Activated naive CD4-positive, alpha-beta T cell treated with anti-CD3 and anti-CD28 coated beads for 36 hours (primary cell): ENCODE measurements around the gene AFAP1. TPM values are rescaled to one million over a fixed set of nuclear protein-coding genes. Genes with fewer than 3 reads are reported as not detected.

Experiments used
- CTCF ChIA-PET: fragments of 350-600 bp; sonication (Branson Sonifier 250); formaldehyde crosslinking; loops from one replicate; lab custom pipeline; 2021; ENCODE audit warnings: antibody characterized with exemption; lab: Charles Lee
- DNase-seq: peaks from one replicate; pipeline ENCODE4 v3.0.0-alpha.2; 2020
- H3K27ac Mint-ChIP-seq: one replicate; pipeline ENCODE4 v1.8.0; 2021; ENCODE audit warnings: mild to moderate bottlenecking, mixed read lengths
- H3K27me3 Mint-ChIP-seq: one replicate; pipeline ENCODE4 v1.8.0; 2021; ENCODE audit warnings: low read depth, mixed read lengths
- H3K36me3 Mint-ChIP-seq: one replicate; pipeline ENCODE4 v1.8.0; 2021; ENCODE audit warnings: low read depth, mixed read lengths
- H3K4me1 Mint-ChIP-seq: one replicate; pipeline ENCODE4 v1.8.0; 2021; ENCODE audit warnings: low read depth, mixed read lengths
- H3K4me3 Mint-ChIP-seq: one replicate; pipeline ENCODE4 v1.8.0; 2021; ENCODE audit warnings: mild to moderate bottlenecking, moderate library complexity, mixed read lengths
- H3K9me3 Mint-ChIP-seq: one replicate; pipeline ENCODE4 v1.8.0; 2021; ENCODE audit warnings: mixed read lengths
- intact Hi-C: fragments of 100-400 bp; cut with micrococcal nuclease; formaldehyde crosslinking; loops from one replicate; pipeline ENCODE4 v1.15.1; 2023
- total RNA-seq, 2 experiments: library from RNA; stranded (reverse); gene quantifications; one replicate each; pipeline ENCODE4 v1.2.3, GENCODE V29; 2021

AFAP1 gene
- total RNA-seq, 2 experiments from 2014 or later: 26.7 to 28.8 TPM

DNA sequence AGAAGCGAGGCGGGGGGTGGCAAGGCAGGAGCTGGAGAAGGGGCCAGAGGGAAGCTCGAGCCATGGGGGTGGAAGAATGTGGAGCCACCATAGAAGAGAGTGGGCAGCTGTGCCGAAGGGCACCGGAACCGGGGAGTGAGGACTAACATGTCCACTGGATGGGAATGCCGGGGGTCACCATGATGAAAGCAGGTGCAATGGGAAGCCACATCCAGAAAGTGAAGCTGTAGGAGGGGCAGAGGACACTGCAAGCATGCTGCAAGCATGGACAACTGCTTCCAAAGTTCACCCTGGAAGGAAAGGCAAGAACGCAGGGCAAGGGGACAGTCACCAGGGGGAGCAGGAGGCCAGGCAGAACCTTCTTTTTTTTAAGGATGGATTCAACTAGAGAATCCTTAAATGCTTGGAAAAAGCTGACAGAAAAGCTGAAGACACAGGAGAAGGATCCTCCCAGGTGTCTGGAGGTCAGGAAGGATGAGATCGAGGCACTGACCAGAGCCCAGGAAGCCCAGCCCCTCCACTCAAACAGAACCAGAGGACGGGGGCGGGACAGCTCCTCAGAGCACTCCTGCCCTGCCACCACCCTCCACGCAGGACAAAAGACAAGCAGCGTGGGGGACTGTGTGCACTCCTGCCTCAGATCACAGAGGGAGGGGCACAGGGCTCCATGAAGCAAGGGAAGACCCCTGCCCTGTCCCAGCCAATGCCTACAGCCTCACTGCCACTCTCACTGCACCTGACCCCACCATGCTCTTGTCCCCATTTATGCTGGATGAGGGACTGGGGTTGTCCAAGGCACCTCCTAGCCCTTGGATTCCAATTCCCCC, 169.2 kb downstream of the AFAP1 start:
- intact Hi-C loops: loop anchor here (1.0 kb wide), 1 partner anchor 32 kb away; no protein-coding TSS in a partner anchor
- peak; percentile 45 for DNase-seq
- CTCF ChIA-PET: interaction anchor here (0.9 to 3.7 kb wide), 13 partner anchors 9 to 217 kb away, joined by 3 to 16 read pairs (median 5); no protein-coding TSS in a partner anchor
- Mint-ChIP-seq H3K4me3 (no peak overlapping the region), H3K36me3 (peaks cover 13% of the 10 kb centered on the region), H3K9me3 (no peaks in the 10 kb centered on the region), H3K4me1 (peaks cover 30% of the 10 kb centered on the region), H3K27ac (peak overlapping the region; percentile 68), H3K27me3 (no peaks in the 10 kb centered on the region)

DNA sequence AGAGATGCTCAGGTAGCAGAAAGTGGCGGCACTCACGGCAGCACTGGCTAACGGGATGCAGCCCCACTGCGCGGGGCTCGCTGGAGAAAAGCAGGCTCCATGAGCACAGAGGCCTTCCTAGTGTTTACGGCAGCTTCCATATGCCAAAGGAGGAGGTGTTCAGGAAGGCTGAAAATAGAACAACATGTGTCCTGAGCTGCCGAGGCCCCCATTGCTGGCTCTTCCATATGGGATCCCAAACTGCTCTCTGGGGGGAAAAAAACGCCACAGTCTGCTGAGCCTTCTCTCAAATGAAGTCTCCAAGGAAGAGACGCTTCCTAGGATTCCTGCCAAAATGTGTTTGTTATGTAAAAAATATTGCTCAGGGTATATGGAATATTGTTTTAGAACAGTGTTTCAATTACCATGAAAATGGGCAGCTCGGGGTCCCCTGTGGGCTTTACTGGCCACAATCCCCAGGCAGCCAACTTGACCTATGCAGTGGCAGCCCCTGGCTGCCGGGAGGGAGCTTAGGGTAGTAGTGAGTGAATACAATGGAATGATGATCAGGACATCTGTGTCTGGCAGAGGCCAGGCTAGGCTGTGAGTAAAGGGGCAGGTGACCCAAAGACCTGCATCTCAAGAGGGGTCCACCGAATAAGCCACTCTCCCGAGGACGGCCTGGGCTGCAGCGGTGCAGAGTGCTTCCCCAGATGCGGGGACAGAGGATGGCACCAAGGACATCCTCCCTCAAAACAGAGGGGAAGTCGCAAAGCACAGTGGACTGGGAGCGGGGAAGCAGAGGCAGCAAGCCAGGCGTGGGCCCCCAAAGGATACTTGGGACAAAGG, 170.1 kb downstream of the AFAP1 start:
- intact Hi-C loops: loop anchor here (1.0 kb wide), 1 partner anchor 33 kb away; no protein-coding TSS in a partner anchor
- Mint-ChIP-seq H3K36me3 (peaks cover 13% of the 10 kb centered on the region), H3K27ac (peak overlapping the region; percentile 56), H3K27me3 (no peaks in the 10 kb centered on the region), H3K4me1 (peaks cover 30% of the 10 kb centered on the region), H3K4me3 (no peak overlapping the region), H3K9me3 (no peaks in the 10 kb centered on the region)
- no peak for DNase-seq
- CTCF ChIA-PET: interaction anchor here (0.6 to 3.7 kb wide), 11 partner anchors 8 to 108 kb away, joined by 3 to 16 read pairs (median 5); no protein-coding TSS in a partner anchor

DNA sequence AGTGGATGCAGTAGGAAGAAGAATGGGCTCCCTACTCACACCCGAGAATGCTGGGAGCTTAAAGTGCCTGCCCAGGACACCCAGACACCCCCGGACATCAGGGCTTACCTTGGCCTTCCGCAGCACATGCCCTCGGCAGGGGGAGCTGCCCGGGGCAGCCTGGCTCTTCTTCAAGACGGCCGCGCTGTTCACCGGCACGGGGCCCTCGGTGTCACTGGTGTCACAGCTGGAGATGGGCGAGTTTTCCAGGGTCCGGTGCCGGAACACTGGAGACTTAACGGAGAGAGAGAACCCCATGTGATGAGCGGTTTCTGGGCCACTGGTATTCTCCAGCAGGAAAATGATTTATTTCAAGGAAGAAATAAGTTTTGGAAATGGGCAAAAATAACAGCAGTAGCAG, 170.9 kb downstream of the AFAP1 start:
- Mint-ChIP-seq H3K27me3 (no peaks in the 10 kb centered on the region), H3K36me3 (peaks cover 13% of the 10 kb centered on the region), H3K4me1 (peaks cover 30% of the 10 kb centered on the region), H3K4me3 (no peak overlapping the region), H3K27ac (no peak overlapping the region), H3K9me3 (no peaks in the 10 kb centered on the region)
- intact Hi-C loops: no loop called here
- CTCF ChIA-PET: interaction anchor here (0.6 to 3.7 kb wide), 4 partner anchors 10 to 36 kb away, joined by 3 to 12 read pairs (median 10); no protein-coding TSS in a partner anchor
- no peak for DNase-seq

DNA sequence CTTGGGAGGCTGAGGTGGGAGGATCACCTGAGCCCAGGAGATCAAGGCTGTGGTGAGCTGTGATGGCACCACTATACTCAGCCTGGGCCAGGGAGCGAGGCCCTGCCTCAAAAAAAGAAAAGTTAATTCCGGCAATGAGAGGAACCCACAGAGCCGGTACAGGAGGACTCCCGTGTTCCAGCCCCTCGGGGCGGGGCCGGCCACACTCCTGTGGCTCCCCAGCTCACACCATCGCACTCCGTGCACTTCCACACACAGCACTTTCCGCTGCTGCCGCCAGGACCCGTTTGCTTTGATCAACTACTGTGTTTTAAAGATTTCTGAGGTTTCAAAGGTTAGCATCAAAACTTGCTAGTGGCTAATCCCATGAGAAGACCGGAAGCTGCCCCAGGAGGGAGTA, 171.7 kb downstream of the AFAP1 start:
- intact Hi-C loops: no loop called here
- CTCF ChIA-PET: interaction anchor here (1.0 to 3.7 kb wide), 4 partner anchors 11 to 34 kb away, joined by 3 to 12 read pairs (median 6); no protein-coding TSS in a partner anchor

DNA sequence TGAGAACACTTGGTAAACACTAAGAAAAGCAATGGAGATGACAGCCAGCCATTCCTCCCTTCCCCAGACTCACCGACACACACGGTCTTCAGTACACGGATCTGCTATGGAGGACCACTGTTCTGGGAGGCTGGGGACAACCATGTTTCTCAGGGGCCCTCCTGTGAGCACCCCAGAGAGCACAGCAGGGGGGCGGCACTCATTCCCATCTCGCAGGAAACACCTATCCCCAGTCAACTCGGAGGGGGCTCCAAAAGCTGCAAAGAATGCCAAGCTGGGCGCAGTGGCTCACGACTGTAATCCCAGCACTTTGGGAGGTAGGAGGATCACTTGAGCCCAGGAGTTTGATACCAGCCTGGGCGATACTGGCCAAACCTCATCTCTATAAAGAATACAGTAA, 172.1 kb downstream of the AFAP1 start:
- Mint-ChIP-seq H3K36me3 (peaks cover 4% of the 10 kb centered on the region), H3K27me3 (no peaks in the 10 kb centered on the region), H3K4me1 (peaks cover 25% of the 10 kb centered on the region), H3K9me3 (no peaks in the 10 kb centered on the region), H3K27ac (no peak overlapping the region), H3K4me3 (no peak overlapping the region)
- intact Hi-C loops: no loop called here
- DNase-seq: no peak
- CTCF ChIA-PET: interaction anchor here (0.9 to 1.0 kb wide), 3 partner anchors 32 to 77 kb away, joined by 3 to 6 read pairs (median 4); no protein-coding TSS in a partner anchor

More for the DNA sequence above, 171.7 kb downstream of the AFAP1 start:
- DNase-seq: no peak
- no peak overlapping the region for H3K27ac Mint-ChIP-seq
- H3K36me3 Mint-ChIP-seq: peaks cover 7% of the 10 kb centered on the region
- no peak overlapping the region for H3K4me3 Mint-ChIP-seq
- no peaks in the 10 kb centered on the region for H3K9me3 Mint-ChIP-seq
- H3K4me1 Mint-ChIP-seq: peaks cover 27% of the 10 kb centered on the region
- H3K27me3 Mint-ChIP-seq: no peaks in the 10 kb centered on the region

DNA sequence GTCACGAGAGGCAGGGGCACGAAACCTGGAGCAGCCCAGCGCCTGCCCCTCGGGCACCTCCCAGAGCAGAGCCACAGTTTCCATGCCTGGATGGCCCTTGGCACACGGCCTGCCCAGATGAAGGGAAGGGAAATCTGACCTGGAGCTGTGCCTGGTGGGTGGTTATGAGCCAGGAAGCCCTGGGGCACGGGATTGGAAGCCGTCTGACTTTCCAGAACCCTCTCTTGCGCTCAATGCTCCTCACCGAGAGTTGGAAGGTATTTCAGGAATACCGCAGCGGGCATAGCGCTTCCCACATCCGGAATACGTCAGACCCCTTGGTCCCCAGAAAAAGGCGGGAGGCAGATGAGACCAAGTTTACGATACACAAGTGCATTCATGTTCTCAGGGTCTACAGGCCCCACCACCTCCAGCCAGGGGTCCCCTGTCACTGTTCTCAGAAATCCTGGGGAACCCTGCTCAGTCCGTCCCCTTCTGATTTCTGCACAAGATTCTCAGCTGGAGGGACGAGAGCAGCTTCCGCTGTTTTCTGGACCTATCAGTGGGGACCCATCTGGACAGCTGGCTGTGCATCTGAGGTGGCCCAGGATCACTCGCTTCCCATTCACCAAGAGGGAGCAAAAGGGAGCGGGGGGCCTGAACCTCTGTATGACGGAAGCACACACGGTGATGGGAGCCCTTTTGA, 172.9 kb downstream of the AFAP1 start:
- Mint-ChIP-seq H3K36me3 (peaks cover 3% of the 10 kb centered on the region), H3K4me1 (peaks cover 26% of the 10 kb centered on the region), H3K4me3 (no peak overlapping the region), H3K27me3 (no peaks in the 10 kb centered on the region), H3K9me3 (no peaks in the 10 kb centered on the region), H3K27ac (no peak overlapping the region)
- CTCF ChIA-PET: interaction anchor here (0.9 to 1.0 kb wide), 2 partner anchors 36 to 78 kb away, joined by 3 to 4 read pairs; no protein-coding TSS in a partner anchor
- intact Hi-C loops: no loop called here
- DNase-seq: no peak

DNA sequence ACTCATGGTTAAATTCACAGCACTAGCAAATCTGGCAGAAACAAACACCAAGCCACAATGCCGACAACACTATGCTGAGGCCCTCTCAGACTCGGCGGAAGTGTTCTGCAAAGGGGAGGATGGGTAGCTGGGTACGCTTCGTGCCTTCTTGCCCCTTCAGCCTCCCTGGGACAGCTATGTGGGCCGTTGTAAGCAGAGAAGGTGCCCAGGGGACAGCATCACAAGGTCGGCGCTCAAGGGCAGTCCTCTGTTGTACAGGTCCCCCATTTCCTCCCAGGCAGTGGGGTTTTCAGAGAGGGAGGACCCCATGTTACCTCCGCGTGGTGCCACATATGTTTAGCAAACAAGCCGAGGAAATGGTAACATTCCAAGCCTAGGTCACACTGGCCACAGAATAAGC, 173.6 kb downstream of the AFAP1 start:
- intact Hi-C loops: no loop called here
- H3K4me3 Mint-ChIP-seq: no peak overlapping the region
- CTCF ChIA-PET: no interaction called here
- H3K36me3 Mint-ChIP-seq: peaks cover 4% of the 10 kb centered on the region
- no peaks in the 10 kb centered on the region for H3K9me3 Mint-ChIP-seq
- peaks cover 27% of the 10 kb centered on the region for H3K4me1 Mint-ChIP-seq
- no peaks in the 10 kb centered on the region for H3K27me3 Mint-ChIP-seq
- no peak overlapping the region for H3K27ac Mint-ChIP-seq
- no peak for DNase-seq

DNA sequence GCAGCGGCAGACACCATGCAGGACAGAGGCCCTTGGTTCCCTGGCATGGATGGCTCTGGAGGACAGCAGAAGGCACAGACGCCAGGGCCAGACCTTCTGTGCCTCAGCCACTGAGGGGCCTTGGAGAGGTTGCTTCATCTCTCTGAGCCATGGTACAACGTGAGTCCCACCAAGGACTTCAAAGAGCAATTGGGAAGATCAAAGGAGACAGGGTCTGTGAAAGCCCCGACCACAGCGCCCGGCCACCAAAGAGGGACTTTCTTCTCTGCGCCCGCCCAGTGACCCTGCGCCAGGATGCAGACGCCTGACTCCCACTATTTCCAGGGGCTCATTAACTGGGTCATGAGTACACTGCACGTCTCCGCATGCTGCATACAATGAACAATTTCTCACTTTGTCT, 174.0 kb downstream of the AFAP1 start:
- no peaks in the 10 kb centered on the region for H3K27me3 Mint-ChIP-seq
- H3K4me1 Mint-ChIP-seq: peaks cover 25% of the 10 kb centered on the region
- H3K9me3 Mint-ChIP-seq: no peaks in the 10 kb centered on the region
- no peak for DNase-seq
- H3K27ac Mint-ChIP-seq: no peak overlapping the region
- H3K36me3 Mint-ChIP-seq: peaks cover 4% of the 10 kb centered on the region
- H3K4me3 Mint-ChIP-seq: no peak overlapping the region
- CTCF ChIA-PET: no interaction called here
- intact Hi-C loops: no loop called here

DNA sequence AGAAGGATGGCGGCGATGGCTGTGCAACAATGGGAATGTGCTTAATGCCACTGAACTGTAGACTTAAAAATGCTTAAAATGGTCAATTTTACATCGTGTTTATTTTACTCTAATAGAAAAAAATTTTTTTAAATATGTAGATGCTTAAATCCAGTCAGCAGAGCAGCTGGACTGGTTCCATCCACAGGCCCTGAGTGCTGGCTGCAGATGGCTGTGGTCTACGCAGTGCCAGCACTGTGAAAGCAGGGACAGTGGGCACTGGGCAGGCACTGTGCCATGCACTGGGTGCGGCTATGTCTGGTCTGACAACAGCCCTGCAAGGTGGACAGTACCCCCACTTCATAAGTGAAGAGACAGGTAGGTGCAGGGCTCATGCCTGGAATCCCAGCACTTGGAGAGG, 175.2 kb downstream of the AFAP1 start:
- DNase-seq: no peak
- Mint-ChIP-seq H3K27ac (no peak overlapping the region), H3K4me3 (no peak overlapping the region), H3K36me3 (peaks cover 2% of the 10 kb centered on the region), H3K9me3 (no peaks in the 10 kb centered on the region), H3K4me1 (peaks cover 25% of the 10 kb centered on the region), H3K27me3 (no peaks in the 10 kb centered on the region)
- CTCF ChIA-PET: interaction anchor here (0.7 kb wide), 1 partner anchor 45 kb away, joined by 3 read pairs; no protein-coding TSS in a partner anchor
- intact Hi-C loops: no loop called here

DNA sequence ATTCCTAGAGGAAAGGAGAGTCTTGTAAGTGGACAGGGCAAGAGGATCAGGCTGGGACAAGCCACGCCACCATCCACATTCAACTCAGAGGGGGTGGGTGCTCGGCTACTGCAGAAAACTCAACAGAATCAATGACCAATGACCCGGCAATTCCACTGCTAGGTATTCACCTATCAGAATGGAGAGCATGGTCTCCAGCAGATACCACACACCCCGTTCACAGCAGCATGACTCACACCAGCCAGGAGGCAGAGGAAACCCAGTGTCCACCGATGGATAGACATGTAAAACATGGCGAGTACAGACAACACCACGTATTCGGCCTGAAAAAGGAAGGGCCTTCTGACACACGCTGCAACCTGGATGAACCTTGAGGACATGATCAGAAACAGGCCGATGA, 175.9 kb downstream of the AFAP1 start:
- H3K4me3 Mint-ChIP-seq: no peak overlapping the region
- intact Hi-C loops: no loop called here
- peaks cover 29% of the 10 kb centered on the region for H3K4me1 Mint-ChIP-seq
- H3K9me3 Mint-ChIP-seq: no peaks in the 10 kb centered on the region
- CTCF ChIA-PET: no interaction called here
- H3K36me3 Mint-ChIP-seq: peaks cover 2% of the 10 kb centered on the region
- H3K27me3 Mint-ChIP-seq: no peaks in the 10 kb centered on the region
- DNase-seq: no peak
- H3K27ac Mint-ChIP-seq: no peak overlapping the region

DNA sequence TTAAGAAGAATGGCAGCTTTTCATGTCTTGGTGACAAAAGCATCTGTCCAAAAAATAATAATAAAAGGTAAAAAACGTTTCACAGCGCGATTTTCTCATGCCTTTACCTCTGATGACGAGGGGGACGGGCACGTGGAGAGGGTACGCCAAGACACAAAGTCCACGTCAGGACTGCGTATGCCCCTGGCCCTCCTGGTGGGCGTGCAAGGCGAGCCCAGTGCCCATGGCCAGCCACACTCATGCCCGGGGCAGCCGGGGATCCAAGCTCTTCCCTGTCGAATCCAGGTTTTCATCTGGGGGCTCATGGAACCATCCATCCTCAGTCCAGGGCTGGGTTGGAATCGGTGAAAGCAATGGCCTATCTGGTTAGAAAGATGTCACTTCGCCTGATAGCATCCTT, 176.6 kb downstream of the AFAP1 start:
- Mint-ChIP-seq H3K4me3 (no peak overlapping the region), H3K27ac (no peak overlapping the region), H3K4me1 (peaks cover 35% of the 10 kb centered on the region), H3K9me3 (no peaks in the 10 kb centered on the region), H3K27me3 (no peaks in the 10 kb centered on the region), H3K36me3 (peaks cover 2% of the 10 kb centered on the region)
- intact Hi-C loops: no loop called here
- DNase-seq: no peak
- CTCF ChIA-PET: interaction anchor here (0.9 to 6.2 kb wide), 2 partner anchors 15 to 39 kb away, joined by 3 to 77 read pairs; no protein-coding TSS in a partner anchor
